Mesothelial cell of epicardium (in vitro differentiated cells): Measurements from ENCODE around the gene PRR7. TPM values are rescaled to one million over a fixed set of nuclear protein-coding genes. Genes with fewer than 3 reads are reported as not detected.

Source experiments
- DNase-seq, 2 experiments: peaks; one replicate each; pipeline ENCODE4 v3.0.0; 2021; ENCODE audit warnings: low spot score in 2 of 2; ENCODE audit not compliant: unreplicated experiment in 2 of 2
- H3K27ac Mint-ChIP-seq: 2 replicates; pipeline ENCODE4 v1.8.0; 2021; ENCODE audit warnings: mixed read lengths
- H3K27me3 Mint-ChIP-seq: 2 replicates; pipeline ENCODE4 v1.8.0; 2021; ENCODE audit warnings: low read depth, mixed read lengths
- H3K36me3 Mint-ChIP-seq: 2 replicates; pipeline ENCODE4 v1.8.0; 2021; ENCODE audit warnings: mixed read lengths
- H3K4me1 Mint-ChIP-seq: 2 replicates; pipeline ENCODE4 v1.8.0; 2021; ENCODE audit warnings: mixed read lengths
- H3K4me3 Mint-ChIP-seq: 2 replicates; pipeline ENCODE4 v1.8.0; 2021; ENCODE audit warnings: mild to moderate bottlenecking, moderate library complexity, mixed read lengths
- H3K9me3 Mint-ChIP-seq: 2 replicates; pipeline ENCODE4 v1.8.0; 2021; ENCODE audit warnings: mixed read lengths
- CTCF ChIP-seq: fragments of 200-600 bp; sonication (generic); IDR thresholded peaks from one replicate; pipeline ENCODE4 v1.5.0; 2021; ENCODE audit warnings: antibody characterized with exemption; ENCODE audit not compliant: unreplicated experiment
- total RNA-seq: library from RNA; stranded (reverse); gene quantifications from 3 replicates; pipeline ENCODE4 v1.2.1, GENCODE V29; 2021

PRR7 gene
- total RNA-seq, 1 donor from 2014 or later: 5.9 TPM

- Mint-ChIP-seq H3K36me3 (peaks cover 6% of the 10 kb centered on the region), H3K27ac (no peak overlapping the region), H3K27me3 (no peaks in the 10 kb centered on the region), H3K9me3 (no peaks in the 10 kb centered on the region), H3K4me3 (no peak overlapping the region), H3K4me1 (peaks cover 21% of the 10 kb centered on the region)
- no peak for DNase-seq
- no peak for TF ChIP-seq CTCF
Measured at GRCh38 chr5:177503351-177504085, 56.9 kb downstream of the PRR7 start.

GRCh38 chr5:177504086-177505056, 57.8 kb downstream of the PRR7 start:
- Mint-ChIP-seq H3K4me1 (peaks cover 14% of the 10 kb centered on the region), H3K9me3 (no peaks in the 10 kb centered on the region), H3K36me3 (peaks cover 6% of the 10 kb centered on the region), H3K4me3 (no peak overlapping the region), H3K27me3 (no peaks in the 10 kb centered on the region), H3K27ac (no peak overlapping the region)
- no peak for TF ChIP-seq CTCF
- DNase-seq: no peak

GRCh38 chr5:177505075-177505474, 58.5 kb downstream of the PRR7 start:
- Mint-ChIP-seq H3K27ac (no peak overlapping the region), H3K4me3 (no peak overlapping the region), H3K36me3 (peaks cover 6% of the 10 kb centered on the region), H3K27me3 (no peaks in the 10 kb centered on the region), H3K4me1 (peaks cover 7% of the 10 kb centered on the region), H3K9me3 (no peaks in the 10 kb centered on the region)
- TF ChIP-seq CTCF: no peak
- no peak for DNase-seq

Other genes with a start within 250 kb of the PRR7 start
- gene RAB24, start 143.1 kb upstream of the PRR7 start, total RNA-seq: 28.3 to 31.8 TPM (median 30.3 TPM) in 3 replicates
- gene PRELID1, start 143.0 kb upstream of the PRR7 start, total RNA-seq: 80.5 to 89.8 TPM (median 81.2 TPM) in 3 replicates
- gene MXD3, start 134.9 kb upstream of the PRR7 start, total RNA-seq: 18.4 to 19.8 TPM (median 19.2 TPM) in 3 replicates
- gene LMAN2, start 95.1 kb upstream of the PRR7 start, total RNA-seq: 85.4 to 87.2 TPM (median 87.0 TPM) in 3 replicates
- gene RGS14, start 88.9 kb upstream of the PRR7 start, total RNA-seq: 13.5 to 16.1 TPM (median 14.1 TPM) in 3 replicates
- not detected in 3 replicates for gene SLC34A1, start 62.4 kb upstream of the PRR7 start, total RNA-seq
- gene PFN3, start 46.2 kb upstream of the PRR7 start, total RNA-seq: not detected in 3 replicates
- gene F12, start 37.2 kb upstream of the PRR7 start, total RNA-seq: 2.1 to 2.7 TPM (median 2.3 TPM) in 3 replicates
- 44.9 to 48.2 TPM (median 45.3 TPM) in 3 replicates for gene GRK6, start 20.1 kb upstream of the PRR7 start, total RNA-seq
- 365 to 369 TPM (median 367 TPM) in 3 replicates for gene DBN1, start 26.8 kb downstream of the PRR7 start, total RNA-seq
- gene PDLIM7, start 50.8 kb downstream of the PRR7 start, total RNA-seq: 472 to 494 TPM (median 482 TPM) in 3 replicates
- gene DOK3, start 63.0 kb downstream of the PRR7 start, total RNA-seq: 4.7 to 7.8 TPM (median 5.8 TPM) in 3 replicates
- 91.2 to 101 TPM (median 95.4 TPM) in 3 replicates for gene DDX41, start 70.1 kb downstream of the PRR7 start, total RNA-seq
- gene FAM193B, start 107.7 kb downstream of the PRR7 start, total RNA-seq: 126 to 128 TPM (median 128 TPM) in 3 replicates
- gene TMED9, start 145.4 kb downstream of the PRR7 start, total RNA-seq: 146 to 157 TPM (median 151 TPM) in 3 replicates
- gene B4GALT7, start 153.3 kb downstream of the PRR7 start, total RNA-seq: 37.4 to 42.0 TPM (median 39.8 TPM) in 3 replicates